ENCODE data around the gene CREBBP. TPM values are rescaled to one million over a fixed set of nuclear protein-coding genes. Genes with fewer than 3 reads are reported as not detected.

Gene CREBBP
- total RNA-seq, 6 donors from 2014 or later, result 54.1 to 175 (median 99.2) TPM

- TF ChIP-seq EP300 (IDR thresholded peaks at IDR 0.05) (no peak), CTCF (IDR thresholded peaks at IDR 0.05) (no peak), POLR2AphosphoS5 (IDR thresholded peaks at IDR 0.05) (no peak), POLR2A (IDR thresholded peaks at IDR 0.05) (no peak)
- H3K9me3 ChIP-seq, result no peaks in the 10 kb centered on the region
- ATAC-seq (ENCODE audit: low FRiP score in 2 of 2) (no peak), DNase-seq (no peak)
- H3K27me3 ChIP-seq, result no peaks in the 10 kb centered on the region
- no peaks in the 10 kb centered on the region for H3K36me3 ChIP-seq
- 74 to 75% methylated on average over 18 of the region's 18 CpGs for WGBS, 2 donors
- no peaks in the 10 kb centered on the region for H3K4me1 ChIP-seq
- H3K27ac ChIP-seq, result no peak overlapping the region
- no peak overlapping the region for H3K4me3 ChIP-seq
These were observed 29.5 kb upstream of the CREBBP start for GRCh38 chr16:3909791-3910583.

GRCh38 chr16:3908951-3909437 lies 28.5 kb upstream of the CREBBP start:
- TF ChIP-seq CTCF (IDR thresholded peaks at IDR 0.05), result no peak
- no peak for TF ChIP-seq POLR2A (IDR thresholded peaks at IDR 0.05)
- no peak for TF ChIP-seq EP300 (IDR thresholded peaks at IDR 0.05)
- no peak for TF ChIP-seq POLR2AphosphoS5 (IDR thresholded peaks at IDR 0.05)
- no peak for ATAC-seq (ENCODE audit: low FRiP score in 2 of 2)
- Histone ChIP-seq H3K4me1 (no peaks in the 10 kb centered on the region), H3K36me3 (no peaks in the 10 kb centered on the region), H3K4me3 (no peak overlapping the region), H3K27ac (no peak overlapping the region), H3K9me3 (no peaks in the 10 kb centered on the region), H3K27me3 (no peaks in the 10 kb centered on the region)
- 79 to 89% methylated on average over 11 to 13 of the region's 17 CpGs for WGBS, 2 donors
- peak in 1 of 2 donors; percentile 29 for DNase-seq

- no peaks in the 10 kb centered on the region for H3K9me3 ChIP-seq
- WGBS, 2 donors, result 76 to 85% methylated on average over 4 of the region's 4 CpGs
- H3K36me3 ChIP-seq, result no peaks in the 10 kb centered on the region
- no peaks in the 10 kb centered on the region for H3K4me1 ChIP-seq
- H3K27ac ChIP-seq, result no peak overlapping the region
- TF ChIP-seq EP300 (IDR thresholded peaks at IDR 0.05), result no peak
- TF ChIP-seq POLR2A (IDR thresholded peaks at IDR 0.05), result no peak
- no peak for TF ChIP-seq CTCF (IDR thresholded peaks at IDR 0.05)
- no peak for TF ChIP-seq POLR2AphosphoS5 (IDR thresholded peaks at IDR 0.05)
- no peaks in the 10 kb centered on the region for H3K27me3 ChIP-seq
- no peak for ATAC-seq (ENCODE audit: low FRiP score in 2 of 2)
- H3K4me3 ChIP-seq, result no peak overlapping the region
- no peak for DNase-seq
These were observed 27.1 kb upstream of the CREBBP start for GRCh38 chr16:3907586-3907985.

GRCh38 chr16:3906363-3906762 lies 25.9 kb upstream of the CREBBP start:
- ATAC-seq (ENCODE audit: low FRiP score in 2 of 2) (no peak), DNase-seq (no peak)
- 96 to 100% methylated on average over 1 of the region's 1 CpG for WGBS, 2 donors
- Histone ChIP-seq H3K27me3 (no peaks in the 10 kb centered on the region), H3K27ac (no peak overlapping the region), H3K4me3 (no peak overlapping the region), H3K9me3 (no peaks in the 10 kb centered on the region), H3K36me3 (no peaks in the 10 kb centered on the region), H3K4me1 (no peaks in the 10 kb centered on the region)
- TF ChIP-seq CTCF (IDR thresholded peaks at IDR 0.05), result no peak
- TF ChIP-seq EP300 (IDR thresholded peaks at IDR 0.05), result no peak
- no peak for TF ChIP-seq POLR2A (IDR thresholded peaks at IDR 0.05)
- no peak for TF ChIP-seq POLR2AphosphoS5 (IDR thresholded peaks at IDR 0.05)

GRCh38 chr16:3904875-3905274 lies 24.4 kb upstream of the CREBBP start:
- H3K27me3 ChIP-seq, result no peaks in the 10 kb centered on the region
- no peak overlapping the region for H3K4me3 ChIP-seq
- 85 to 90% methylated on average over 3 of the region's 3 CpGs for WGBS, 2 donors
- no peaks in the 10 kb centered on the region for H3K4me1 ChIP-seq
- TF ChIP-seq CTCF (IDR thresholded peaks at IDR 0.05) (no peak), EP300 (IDR thresholded peaks at IDR 0.05) (no peak), POLR2A (IDR thresholded peaks at IDR 0.05) (no peak), POLR2AphosphoS5 (IDR thresholded peaks at IDR 0.05) (no peak)
- ATAC-seq (ENCODE audit: low FRiP score in 2 of 2) (no peak), DNase-seq (no peak)
- no peak overlapping the region for H3K27ac ChIP-seq
- H3K36me3 ChIP-seq, result no peaks in the 10 kb centered on the region
- H3K9me3 ChIP-seq, result no peaks in the 10 kb centered on the region

Measured in upper lobe of left lung (tissue), 6 donors.